Neuron (in vitro differentiated cells): Measurements from ENCODE around the gene YEATS2.
"Not testable (repeated sequence)": the region's sequence is repeated elsewhere in the genome, so short reads cannot be mapped to it uniquely, and the experiment has no call there.

Experiments used
- H2AFZ ChIP-seq: one replicate; pipeline ENCODE4 v1.6.1; 2013; ENCODE audit warnings: low read depth, mild to moderate bottlenecking, inconsistent platforms, low read length, moderate library complexity
- H3K27me3 ChIP-seq: one replicate; pipeline ENCODE4 v1.6.1; 2013; ENCODE audit warnings: low read length; ENCODE audit not compliant: insufficient read depth
- H3K36me3 ChIP-seq: one replicate; pipeline ENCODE4 v1.6.1; 2013; ENCODE audit warnings: low read length; ENCODE audit not compliant: insufficient read depth
- H3K4me1 ChIP-seq: one replicate; pipeline ENCODE4 v1.6.1; 2013; ENCODE audit warnings: low read length; ENCODE audit not compliant: insufficient read depth
- H3K4me3 ChIP-seq: 2 replicates; pipeline ENCODE4 v1.5.1; 2013; ENCODE audit warnings: mild to moderate bottlenecking, low read length, moderate library complexity
- H3K9me3 ChIP-seq: one replicate; pipeline ENCODE4 v1.6.1; 2013; ENCODE audit warnings: low read length

YEATS2 gene

GRCh38 chr3:183697610-183698317 lies at the start of gene YEATS2:
Gene YEATS2 (plus strand): TSS chr3:183697797. CDS start chr3:183715163, 17,366 bp downstream.
- H3K4me1 ChIP-seq: peaks cover 19% of the 10 kb centered on the region
- peak within 1 kb of the TSS; percentile 95 for H3K4me3 ChIP-seq
- H3K27me3 ChIP-seq: no peaks in the 10 kb centered on the region
- H3K9me3 ChIP-seq: no peaks in the 10 kb centered on the region
- peaks cover 9% of the 10 kb centered on the region for H3K36me3 ChIP-seq
- H2AFZ ChIP-seq: peak within 1 kb of the TSS; percentile 52

DNA sequence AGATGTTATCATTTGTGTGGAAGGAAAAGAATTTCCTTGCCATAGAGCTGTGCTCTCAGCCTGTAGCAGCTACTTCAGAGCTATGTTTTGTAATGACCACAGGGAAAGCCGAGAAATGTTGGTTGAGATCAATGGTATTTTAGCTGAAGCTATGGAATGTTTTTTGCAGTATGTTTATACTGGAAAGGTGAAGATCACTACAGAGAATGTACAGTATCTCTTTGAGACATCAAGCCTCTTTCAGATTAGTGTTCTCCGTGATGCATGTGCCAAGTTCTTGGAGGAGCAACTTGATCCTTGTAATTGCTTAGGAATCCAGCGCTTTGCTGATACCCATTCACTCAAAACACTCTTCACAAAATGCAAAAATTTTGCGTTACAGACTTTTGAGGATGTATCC lies 47.0 kb upstream of the YEATS2 start:
- Histone ChIP-seq H3K36me3 (peaks cover 50% of the 10 kb centered on the region), H3K4me1 (no peaks in the 10 kb centered on the region), H3K27me3 (no peaks in the 10 kb centered on the region), H3K4me3 (no peak overlapping the region), H2AFZ (no peak overlapping the region), H3K9me3 (peaks cover 31% of the 10 kb centered on the region)

GRCh38 chr3:183653209-183654064 lies 44.2 kb upstream of the YEATS2 start:
- no peaks in the 10 kb centered on the region for H3K4me1 ChIP-seq
- no peak overlapping the region for H2AFZ ChIP-seq
- H3K9me3 ChIP-seq: peaks cover 35% of the 10 kb centered on the region
- no peak overlapping the region for H3K4me3 ChIP-seq
- H3K27me3 ChIP-seq: no peaks in the 10 kb centered on the region
- H3K36me3 ChIP-seq: peaks cover 54% of the 10 kb centered on the region

DNA sequence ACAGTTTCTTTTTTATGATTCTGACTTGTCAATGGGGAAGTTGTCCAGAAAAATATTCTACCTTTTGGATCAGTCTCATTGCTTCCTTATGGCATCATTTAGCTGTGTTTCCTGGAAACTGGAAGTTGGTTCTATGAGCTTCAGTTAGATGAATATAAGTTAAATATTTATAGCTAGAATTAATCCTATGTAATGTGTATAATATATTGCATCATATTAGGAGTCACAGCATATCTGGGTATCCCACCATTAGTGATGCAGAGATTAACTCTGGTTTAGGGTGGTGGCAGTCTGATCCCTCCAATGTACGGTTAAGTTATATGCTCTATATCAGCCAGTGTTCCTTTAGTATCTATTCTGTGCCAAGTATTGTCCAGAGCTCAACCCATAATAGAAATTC lies 42.9 kb upstream of the YEATS2 start:
- Histone ChIP-seq H3K27me3 (no peaks in the 10 kb centered on the region), H3K9me3 (peaks cover 37% of the 10 kb centered on the region), H3K36me3 (peaks cover 55% of the 10 kb centered on the region), H3K4me1 (no peaks in the 10 kb centered on the region), H2AFZ (no peak overlapping the region), H3K4me3 (no peak overlapping the region)

GRCh38 chr3:183662099-183662498 lies 35.5 kb upstream of the YEATS2 start:
- H3K4me1 ChIP-seq: no peaks in the 10 kb centered on the region
- no peak overlapping the region for H3K4me3 ChIP-seq
- H3K9me3 ChIP-seq: peaks cover 3% of the 10 kb centered on the region
- H2AFZ ChIP-seq: no peak overlapping the region
- H3K27me3 ChIP-seq: no peaks in the 10 kb centered on the region
- H3K36me3 ChIP-seq: peaks cover 44% of the 10 kb centered on the region

GRCh38 chr3:183664913-183665381 lies 32.6 kb upstream of the YEATS2 start:
- Histone ChIP-seq H3K4me1 (no peaks in the 10 kb centered on the region), H3K27me3 (no peaks in the 10 kb centered on the region), H3K36me3 (peaks cover 59% of the 10 kb centered on the region), H2AFZ (no peak overlapping the region), H3K4me3 (no peak overlapping the region), H3K9me3 (peaks cover 7% of the 10 kb centered on the region)

DNA sequence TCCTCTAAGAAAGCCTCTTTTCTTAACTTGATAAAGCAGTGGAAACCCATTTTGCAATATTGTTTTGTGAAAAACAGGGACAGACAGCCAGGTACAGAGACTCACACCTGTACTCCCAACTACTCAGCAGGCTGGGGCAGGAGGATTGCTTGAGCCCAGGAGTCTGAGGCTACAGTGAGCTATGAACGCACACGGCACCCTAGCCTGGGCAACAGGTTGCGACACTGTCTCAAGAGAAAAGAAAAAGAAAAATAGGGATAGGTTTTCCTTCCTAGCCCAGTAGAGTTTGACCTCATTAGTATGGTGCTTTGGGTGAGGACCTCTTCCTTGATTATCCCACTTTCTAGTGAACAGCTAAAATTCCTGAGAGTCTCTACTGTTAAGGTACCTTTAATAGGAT lies 17.5 kb upstream of the YEATS2 start:
- Histone ChIP-seq H3K9me3 (no peaks in the 10 kb centered on the region), H2AFZ (no peak overlapping the region), H3K4me1 (no peaks in the 10 kb centered on the region), H3K36me3 (peaks cover 14% of the 10 kb centered on the region), H3K27me3 (no peaks in the 10 kb centered on the region), H3K4me3 (no peak overlapping the region)

DNA sequence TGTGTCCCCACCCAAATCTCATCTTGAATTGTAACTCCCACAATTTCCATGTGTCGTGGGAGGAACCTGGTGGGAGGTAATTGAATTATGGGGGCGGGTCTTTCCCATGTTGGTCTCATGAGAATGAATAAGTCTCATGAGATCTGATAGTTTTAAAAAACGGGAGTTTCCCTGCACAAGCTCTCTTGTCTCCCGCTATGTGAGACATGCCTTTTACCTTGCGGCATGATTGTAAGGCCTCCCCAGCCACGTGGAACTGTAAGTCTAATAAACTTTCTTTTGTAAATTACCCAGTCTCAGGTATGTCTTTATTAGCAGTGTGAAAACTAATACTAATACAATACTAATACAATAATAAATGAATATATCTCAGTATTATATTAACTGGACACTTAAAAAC lies 9.9 kb upstream of the YEATS2 start:
- Histone ChIP-seq H3K4me1 (no peaks in the 10 kb centered on the region), H2AFZ (no peak overlapping the region), H3K36me3 (no peaks in the 10 kb centered on the region), H3K9me3 (no peaks in the 10 kb centered on the region), H3K4me3 (no peak overlapping the region), H3K27me3 (no peaks in the 10 kb centered on the region)

DNA sequence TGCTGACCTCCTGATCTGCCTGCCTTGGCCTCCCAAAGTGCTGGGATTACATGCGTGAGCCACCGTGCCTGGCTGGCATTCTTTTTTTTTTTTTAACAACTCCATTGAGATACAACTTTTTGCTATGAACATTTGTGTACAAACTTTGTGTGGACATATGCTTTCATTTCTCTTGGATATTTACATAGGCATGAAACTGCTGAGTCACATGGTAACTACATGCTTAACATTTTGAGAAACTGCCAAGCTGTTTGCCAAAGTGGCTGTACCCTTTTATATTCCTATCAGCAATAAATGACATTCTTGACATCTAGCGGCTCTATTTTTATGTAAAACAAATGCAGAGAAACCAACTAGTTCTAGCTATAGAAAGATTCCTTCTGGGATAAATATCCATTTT lies 8.7 kb upstream of the YEATS2 start:
- H3K9me3 ChIP-seq: no peaks in the 10 kb centered on the region
- H3K27me3 ChIP-seq: no peaks in the 10 kb centered on the region
- H3K4me1 ChIP-seq: no peaks in the 10 kb centered on the region
- H2AFZ ChIP-seq: no peak overlapping the region
- no peak overlapping the region for H3K4me3 ChIP-seq
- H3K36me3 ChIP-seq: no peaks in the 10 kb centered on the region

- H3K27me3 ChIP-seq, H3K4me1 ChIP-seq, H3K36me3 ChIP-seq, H3K4me3 ChIP-seq, H3K9me3 ChIP-seq, H2AFZ ChIP-seq: not testable (repeated sequence)
Observed at GRCh38 chr3:183689621-183690020, 8.0 kb upstream of the YEATS2 start.

DNA sequence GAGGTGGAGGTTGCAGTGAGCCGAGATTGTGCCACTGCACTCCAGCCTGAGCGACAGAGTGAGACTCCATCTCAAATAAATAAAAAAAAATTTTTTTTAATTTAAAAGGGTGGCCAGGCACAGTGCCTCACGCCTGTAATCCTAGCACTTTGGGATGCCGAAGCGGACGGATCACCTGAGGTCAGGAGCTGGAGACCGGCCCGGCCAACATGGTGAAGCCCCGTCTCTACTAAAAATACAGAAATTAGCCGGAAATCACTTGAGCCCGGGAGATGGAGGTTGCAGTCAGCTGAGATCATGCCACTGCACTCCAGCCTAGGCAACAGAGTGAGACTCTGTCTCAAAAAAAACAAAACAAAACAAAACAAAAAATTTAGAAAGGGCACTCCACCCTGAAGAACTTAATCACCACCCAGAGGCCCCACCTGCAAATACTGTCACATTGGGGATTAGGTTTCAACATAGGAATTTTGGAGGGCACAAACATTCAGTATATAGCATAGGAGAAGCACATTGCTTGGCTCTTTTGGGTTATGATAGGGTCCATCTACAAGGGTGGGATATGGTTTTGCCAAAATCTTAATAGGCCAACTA lies 7.1 kb upstream of the YEATS2 start:
- Histone ChIP-seq H3K36me3 (no peaks in the 10 kb centered on the region), H3K4me3 (no peak overlapping the region), H3K27me3 (no peaks in the 10 kb centered on the region), H3K4me1 (no peaks in the 10 kb centered on the region), H2AFZ (no peak overlapping the region), H3K9me3 (no peaks in the 10 kb centered on the region)

GRCh38 chr3:183692436-183692835 lies 5.2 kb upstream of the YEATS2 start:
- no peaks in the 10 kb centered on the region for H3K9me3 ChIP-seq
- H3K36me3 ChIP-seq: no peaks in the 10 kb centered on the region
- no peak overlapping the region for H2AFZ ChIP-seq
- H3K4me3 ChIP-seq: no peak overlapping the region
- H3K27me3 ChIP-seq: no peaks in the 10 kb centered on the region
- H3K4me1 ChIP-seq: no peaks in the 10 kb centered on the region
